Fibroblast of mammary gland (primary cell): Measurements from ENCODE around the gene TRAPPC5.
"Not testable (repeated sequence)": the region's sequence is repeated elsewhere in the genome, so short reads cannot be mapped to it uniquely, and the experiment has no call there.

Source experiments
- DNase-seq: peaks from one replicate; pipeline ENCODE4 v3.0.0-alpha.2; 2010; ENCODE audit warnings: low read depth
- H3K4me3 ChIP-seq: 2 replicates; pipeline ENCODE4 v1.5.1; 2011; ENCODE audit warnings: low read depth, mild to moderate bottlenecking, low read length, moderate library complexity; ENCODE audit not compliant: control insufficient read depth
- TF ChIP-seq, protein P1 (sequence below): conservative IDR thresholded peaks from 2 replicates; pipeline ENCODE4 v1.5.1; 2011; ENCODE audit warnings: low read depth, low read length, inconsistent platforms; ENCODE audit not compliant: control insufficient read depth, insufficient read depth

Gene TRAPPC5

DNA sequence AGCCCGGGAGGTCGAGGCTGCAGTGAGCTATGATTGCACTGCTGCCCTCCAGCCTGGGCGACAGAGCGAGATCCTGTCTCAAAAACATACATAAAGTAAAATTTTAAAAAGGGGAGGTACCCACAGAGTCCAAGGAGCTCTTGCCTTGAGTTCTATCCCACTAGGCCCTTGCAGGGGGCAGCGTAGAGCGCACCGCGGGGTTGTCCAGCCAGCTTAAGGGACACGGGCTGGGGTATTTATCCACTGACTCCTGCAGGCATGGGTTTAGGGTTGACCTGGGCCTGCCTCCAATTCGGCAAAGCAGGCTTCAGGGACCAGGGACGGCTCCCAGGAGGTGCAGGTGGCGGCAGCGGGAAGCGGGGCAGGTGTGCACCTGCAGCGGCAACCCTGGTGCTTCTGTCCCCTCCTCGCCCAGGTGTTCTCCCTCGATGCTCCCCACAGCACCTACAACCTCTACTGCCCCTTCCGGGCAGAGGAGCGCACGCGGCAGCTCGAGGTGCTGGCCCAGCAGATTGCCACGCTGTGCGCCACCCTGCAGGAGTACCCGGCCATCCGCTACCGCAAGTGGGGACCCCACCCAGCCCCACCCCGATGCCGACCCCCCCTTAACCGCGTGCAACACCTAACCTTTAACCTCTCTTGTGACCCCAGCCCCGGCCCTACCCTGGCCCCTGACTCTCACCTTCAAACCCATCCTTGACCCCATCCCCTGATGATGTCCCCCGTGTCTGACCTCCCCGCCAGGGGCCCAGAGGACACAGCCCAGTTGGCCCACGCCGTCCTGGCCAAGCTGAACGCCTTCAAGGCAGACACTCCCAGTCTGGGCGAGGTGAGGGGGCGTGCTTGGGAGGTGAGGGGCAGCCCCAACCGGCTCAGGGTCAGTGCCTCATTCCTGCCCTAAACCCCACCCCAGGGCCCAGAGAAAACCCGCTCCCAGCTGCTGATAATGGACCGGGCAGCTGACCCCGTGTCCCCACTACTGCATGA is 39.0 kb upstream of the TRAPPC5 start:
- TF ChIP-seq, protein P1, sequence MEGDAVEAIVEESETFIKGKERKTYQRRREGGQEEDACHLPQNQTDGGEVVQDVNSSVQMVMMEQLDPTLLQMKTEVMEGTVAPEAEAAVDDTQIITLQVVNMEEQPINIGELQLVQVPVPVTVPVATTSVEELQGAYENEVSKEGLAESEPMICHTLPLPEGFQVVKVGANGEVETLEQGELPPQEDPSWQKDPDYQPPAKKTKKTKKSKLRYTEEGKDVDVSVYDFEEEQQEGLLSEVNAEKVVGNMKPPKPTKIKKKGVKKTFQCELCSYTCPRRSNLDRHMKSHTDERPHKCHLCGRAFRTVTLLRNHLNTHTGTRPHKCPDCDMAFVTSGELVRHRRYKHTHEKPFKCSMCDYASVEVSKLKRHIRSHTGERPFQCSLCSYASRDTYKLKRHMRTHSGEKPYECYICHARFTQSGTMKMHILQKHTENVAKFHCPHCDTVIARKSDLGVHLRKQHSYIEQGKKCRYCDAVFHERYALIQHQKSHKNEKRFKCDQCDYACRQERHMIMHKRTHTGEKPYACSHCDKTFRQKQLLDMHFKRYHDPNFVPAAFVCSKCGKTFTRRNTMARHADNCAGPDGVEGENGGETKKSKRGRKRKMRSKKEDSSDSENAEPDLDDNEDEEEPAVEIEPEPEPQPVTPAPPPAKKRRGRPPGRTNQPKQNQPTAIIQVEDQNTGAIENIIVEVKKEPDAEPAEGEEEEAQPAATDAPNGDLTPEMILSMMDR = no peak
- no peak for DNase-seq
- H3K4me3 ChIP-seq = no peak overlapping the region

DNA sequence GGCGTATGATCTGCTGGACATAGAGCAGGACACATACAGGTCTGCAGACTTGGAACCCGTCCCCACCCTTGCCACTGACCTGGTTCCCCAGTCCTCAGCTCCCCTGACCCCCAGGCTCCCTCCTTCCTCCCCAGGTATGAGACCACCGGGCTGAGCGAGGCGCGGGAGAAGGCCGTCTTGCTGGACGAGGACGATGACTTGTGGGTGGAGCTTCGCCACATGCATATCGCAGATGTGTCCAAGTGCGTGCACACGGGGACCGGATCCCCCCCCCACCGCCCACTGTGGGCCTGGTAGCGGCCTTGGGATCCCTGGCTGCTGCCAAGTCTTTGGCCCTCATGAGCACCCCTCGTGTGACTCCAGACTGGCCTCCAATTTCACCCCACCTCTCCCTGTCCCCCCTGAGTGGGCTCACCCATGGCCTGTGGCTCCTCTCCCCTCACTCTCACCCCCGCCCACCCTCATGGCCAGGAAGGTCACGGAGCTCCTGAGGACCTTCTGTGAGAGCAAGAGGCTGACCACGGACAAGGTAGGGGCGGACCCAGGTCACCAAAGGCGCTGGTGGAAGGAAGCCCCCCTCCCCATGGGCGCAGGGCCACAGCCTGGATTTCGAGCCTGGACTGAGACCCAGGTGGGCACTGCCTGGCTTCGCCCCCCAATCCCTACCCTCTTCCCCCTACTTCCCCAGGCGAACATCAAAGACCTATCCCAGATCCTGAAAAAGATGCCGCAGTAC is 38.2 kb upstream of the TRAPPC5 start:
- TF ChIP-seq, protein P1 = no peak
- H3K4me3 ChIP-seq = no peak overlapping the region
- no peak for DNase-seq

DNA sequence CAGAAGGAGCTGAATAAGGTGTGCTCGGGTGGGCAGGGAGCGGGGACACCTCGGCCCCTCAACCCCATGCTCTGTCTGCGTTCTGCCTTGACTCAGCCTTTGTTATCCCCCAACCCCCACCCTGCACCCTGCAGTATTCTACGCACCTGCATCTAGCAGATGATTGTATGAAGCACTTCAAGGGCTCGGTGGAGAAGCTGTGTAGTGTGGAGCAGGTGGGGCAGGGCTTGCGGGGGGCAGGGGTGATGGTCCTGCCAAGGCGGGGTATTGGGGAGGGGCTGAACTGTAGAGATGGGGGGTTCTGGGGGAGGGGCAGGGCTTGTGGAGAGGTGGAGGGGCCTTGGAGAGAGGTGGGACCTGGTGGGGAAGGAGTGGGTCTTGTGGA is 37.6 kb upstream of the TRAPPC5 start:
- TF ChIP-seq, protein P1 = no peak

DNA sequence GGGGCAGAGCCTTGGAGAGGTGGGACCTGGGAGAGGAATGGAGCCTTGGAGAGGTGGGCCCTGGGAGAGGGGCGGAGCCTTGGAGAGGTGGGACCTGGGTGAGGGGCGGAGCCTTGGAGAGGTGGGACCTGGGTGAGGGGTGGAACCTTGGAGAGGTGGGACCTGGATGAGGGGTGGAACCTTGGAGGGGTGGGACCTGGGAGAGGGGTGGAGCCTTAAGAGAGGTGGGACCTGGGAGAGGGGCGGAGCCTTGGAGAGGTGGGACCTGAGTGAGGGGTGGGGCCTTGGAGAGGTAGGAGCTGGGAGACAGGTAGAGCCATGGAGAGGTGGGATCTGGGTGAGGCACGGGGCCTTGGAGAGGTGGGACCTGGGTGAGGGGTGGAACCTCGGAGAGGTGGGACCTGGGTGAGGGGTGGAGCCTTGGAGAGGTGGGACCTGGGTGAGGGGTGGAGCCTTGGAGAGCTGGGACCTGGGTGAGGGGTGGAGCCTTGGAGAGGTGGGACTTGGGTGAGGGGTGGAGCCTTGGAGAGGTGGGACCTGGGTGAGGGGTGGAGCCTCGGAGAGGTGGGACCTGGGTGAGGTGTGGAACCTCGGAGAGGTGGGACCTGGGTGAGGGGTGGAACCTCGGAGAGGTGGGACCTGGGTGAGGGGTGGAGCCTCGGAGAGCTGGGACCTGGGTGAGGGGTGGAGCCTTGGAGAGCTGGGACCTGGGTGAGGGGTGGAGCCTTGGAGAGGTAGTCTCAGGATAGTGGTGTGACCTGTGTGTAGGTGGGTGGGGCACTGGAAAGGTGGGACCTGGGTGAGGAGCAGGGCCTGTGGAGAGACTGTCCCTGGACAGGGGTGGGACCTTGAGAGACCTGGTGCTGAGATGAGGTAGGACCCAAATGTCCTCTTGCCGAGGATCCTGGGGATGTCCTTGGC is 36.7 kb upstream of the TRAPPC5 start:
- not testable (repeated sequence) for DNase-seq, H3K4me3 ChIP-seq

More for the DNA sequence above, 37.6 kb upstream of the TRAPPC5 start:
- DNase-seq = no peak
- no peak overlapping the region for H3K4me3 ChIP-seq

DNA sequence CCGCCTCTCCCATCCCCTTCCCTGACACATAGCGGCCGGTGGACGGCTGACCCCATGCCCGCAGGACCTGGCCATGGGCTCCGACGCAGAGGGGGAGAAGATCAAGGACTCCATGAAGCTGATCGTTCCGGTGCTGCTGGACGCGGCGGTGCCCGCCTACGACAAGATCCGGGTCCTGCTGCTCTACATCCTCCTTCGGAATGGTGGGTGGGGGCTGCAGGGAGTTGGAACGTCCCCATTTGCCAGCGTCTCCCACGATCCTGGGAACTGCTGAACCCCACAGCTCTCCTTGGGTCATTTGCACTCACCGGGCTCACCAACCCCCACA is 36.1 kb upstream of the TRAPPC5 start:
- TF ChIP-seq, protein P1 = no peak
- no peak for DNase-seq
- H3K4me3 ChIP-seq = no peak overlapping the region

DNA sequence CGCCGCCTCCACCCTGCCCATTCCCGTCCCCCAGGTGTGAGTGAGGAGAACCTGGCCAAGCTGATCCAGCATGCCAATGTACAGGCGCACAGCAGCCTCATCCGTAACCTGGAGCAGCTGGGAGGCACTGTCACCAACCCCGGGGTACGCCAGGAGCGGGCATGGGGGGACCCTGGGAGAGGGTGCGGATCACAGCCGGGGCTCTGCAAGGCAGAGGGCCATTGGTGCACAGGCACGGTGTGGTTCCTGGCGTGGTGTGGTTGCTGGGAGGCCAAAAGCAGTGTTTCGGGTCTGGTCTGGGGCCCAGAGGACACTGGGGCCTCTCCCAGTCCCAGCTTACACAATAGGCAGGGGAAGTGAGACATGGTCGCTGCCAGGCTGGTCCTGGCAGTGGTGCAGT is 35.5 kb upstream of the TRAPPC5 start:
- H3K4me3 ChIP-seq = no peak overlapping the region
- TF ChIP-seq, protein P1 = no peak
- no peak for DNase-seq
